Measurements from ENCODE around the gene EHBP1. TPM values are rescaled to one million over a fixed set of nuclear protein-coding genes. Genes with fewer than 3 reads are reported as not detected.

EHBP1 gene
- total and polyA plus RNA-seq, 2 donors (not counting 1 experiment from before 2014, with no cell fraction given) = 129 to 191 TPM

GRCh38 chr2:62992561-62992960 is 287.0 kb downstream of the EHBP1 start:
- no peak for DNase-seq (ENCODE audit: low read depth in 2 of 2)
- H3K4me3 ChIP-seq (replicated peaks in 1 of 4; ENCODE audit: control extremely low read depth in 1 of 4, insufficient read depth in 1 of 4, low read depth in 3 of 4, low read length in 4 of 4) = no peak overlapping the region
- no peaks in the 10 kb centered on the region for H3K27me3 ChIP-seq (ENCODE audit: control insufficient read depth, insufficient read depth, low read length)
- H3K9me3 ChIP-seq (ENCODE audit: control insufficient read depth, insufficient read depth, low read depth, low read length) = no peaks in the 10 kb centered on the region
- no peaks in the 10 kb centered on the region for H4K20me1 ChIP-seq (ENCODE audit: control insufficient read depth, extremely low read depth, insufficient read depth, low read length)
- H3K4me1 ChIP-seq (ENCODE audit: control insufficient read depth, extremely low read depth, insufficient read depth, low read length) = no peaks in the 10 kb centered on the region
- no peak overlapping the region for H3K4me2 ChIP-seq (ENCODE audit: extremely low read depth, insufficient read depth, low read length)
- H3K79me2 ChIP-seq (ENCODE audit: control insufficient read depth, insufficient read depth, low read length) = no peaks in the 10 kb centered on the region
- H3K9ac ChIP-seq (ENCODE audit: insufficient read depth, low read length) = no peak overlapping the region
- no peak overlapping the region for H2AFZ ChIP-seq (ENCODE audit: low read length)
- H3K27ac ChIP-seq (ENCODE audit: insufficient read depth, low read length) = no peak overlapping the region
- TF ChIP-seq, protein P1, sequence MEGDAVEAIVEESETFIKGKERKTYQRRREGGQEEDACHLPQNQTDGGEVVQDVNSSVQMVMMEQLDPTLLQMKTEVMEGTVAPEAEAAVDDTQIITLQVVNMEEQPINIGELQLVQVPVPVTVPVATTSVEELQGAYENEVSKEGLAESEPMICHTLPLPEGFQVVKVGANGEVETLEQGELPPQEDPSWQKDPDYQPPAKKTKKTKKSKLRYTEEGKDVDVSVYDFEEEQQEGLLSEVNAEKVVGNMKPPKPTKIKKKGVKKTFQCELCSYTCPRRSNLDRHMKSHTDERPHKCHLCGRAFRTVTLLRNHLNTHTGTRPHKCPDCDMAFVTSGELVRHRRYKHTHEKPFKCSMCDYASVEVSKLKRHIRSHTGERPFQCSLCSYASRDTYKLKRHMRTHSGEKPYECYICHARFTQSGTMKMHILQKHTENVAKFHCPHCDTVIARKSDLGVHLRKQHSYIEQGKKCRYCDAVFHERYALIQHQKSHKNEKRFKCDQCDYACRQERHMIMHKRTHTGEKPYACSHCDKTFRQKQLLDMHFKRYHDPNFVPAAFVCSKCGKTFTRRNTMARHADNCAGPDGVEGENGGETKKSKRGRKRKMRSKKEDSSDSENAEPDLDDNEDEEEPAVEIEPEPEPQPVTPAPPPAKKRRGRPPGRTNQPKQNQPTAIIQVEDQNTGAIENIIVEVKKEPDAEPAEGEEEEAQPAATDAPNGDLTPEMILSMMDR (conservative IDR thresholded peaks at IDR 0.05 in 1 of 2, IDR thresholded peaks at IDR 0.05 in 1 of 2; ENCODE audit: low read depth in 1 of 2, low read length in 2 of 2) = no peak
- TF ChIP-seq EZH2 (IDR thresholded peaks at IDR 0.05; ENCODE audit: low read length, missing control alignments) = no peak
- no peaks in the 10 kb centered on the region for H3K36me3 ChIP-seq (ENCODE audit: control insufficient read depth, insufficient read depth, low read length)

DNA sequence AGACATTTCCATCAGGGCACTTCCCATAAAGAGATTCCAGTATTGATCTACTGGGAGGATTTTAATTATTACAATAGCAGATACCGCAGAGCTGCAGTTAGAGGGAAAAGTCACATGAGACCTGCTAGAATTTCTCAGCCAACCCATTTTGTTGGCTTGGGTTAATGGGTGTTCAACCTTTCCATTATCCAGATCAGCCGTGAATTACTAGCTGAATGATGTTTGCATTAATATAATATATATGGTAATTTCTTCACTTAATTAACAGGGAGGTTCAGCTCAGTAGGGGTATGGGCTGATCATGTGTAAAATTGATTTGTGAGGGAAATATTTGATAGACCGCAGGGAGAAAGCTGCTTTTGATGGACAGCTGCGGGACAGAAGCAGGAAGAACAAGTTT is 288.7 kb downstream of the EHBP1 start:
- no peak overlapping the region for H3K27ac ChIP-seq (ENCODE audit: insufficient read depth, low read length)
- no peak for DNase-seq (ENCODE audit: low read depth in 2 of 2)
- H3K9me3 ChIP-seq (ENCODE audit: control insufficient read depth, insufficient read depth, low read depth, low read length) = no peaks in the 10 kb centered on the region
- no peaks in the 10 kb centered on the region for H3K79me2 ChIP-seq (ENCODE audit: control insufficient read depth, insufficient read depth, low read length)
- H3K4me3 ChIP-seq (replicated peaks in 1 of 4; ENCODE audit: control extremely low read depth in 1 of 4, insufficient read depth in 1 of 4, low read depth in 3 of 4, low read length in 4 of 4) = no peak overlapping the region
- no peaks in the 10 kb centered on the region for H4K20me1 ChIP-seq (ENCODE audit: control insufficient read depth, extremely low read depth, insufficient read depth, low read length)
- no peak overlapping the region for H3K9ac ChIP-seq (ENCODE audit: insufficient read depth, low read length)
- no peak overlapping the region for H3K4me2 ChIP-seq (ENCODE audit: extremely low read depth, insufficient read depth, low read length)
- H3K27me3 ChIP-seq (ENCODE audit: control insufficient read depth, insufficient read depth, low read length) = no peaks in the 10 kb centered on the region
- H3K4me1 ChIP-seq (ENCODE audit: control insufficient read depth, extremely low read depth, insufficient read depth, low read length) = no peaks in the 10 kb centered on the region
- H3K36me3 ChIP-seq (ENCODE audit: control insufficient read depth, insufficient read depth, low read length) = no peaks in the 10 kb centered on the region
- H2AFZ ChIP-seq (ENCODE audit: low read length) = no peak overlapping the region
- TF ChIP-seq EZH2 (IDR thresholded peaks at IDR 0.05; ENCODE audit: low read length, missing control alignments) = no peak
- TF ChIP-seq, protein P1 (conservative IDR thresholded peaks at IDR 0.05 in 1 of 2, IDR thresholded peaks at IDR 0.05 in 1 of 2; ENCODE audit: low read depth in 1 of 2, low read length in 2 of 2) = no peak

GRCh38 chr2:62996534-62997186 is 291.1 kb downstream of the EHBP1 start:
- Histone ChIP-seq H3K27ac (ENCODE audit: insufficient read depth, low read length) (no peak overlapping the region), H3K9ac (ENCODE audit: insufficient read depth, low read length) (no peak overlapping the region), H4K20me1 (ENCODE audit: control insufficient read depth, extremely low read depth, insufficient read depth, low read length) (no peaks in the 10 kb centered on the region), H3K4me2 (ENCODE audit: extremely low read depth, insufficient read depth, low read length) (no peak overlapping the region), H3K79me2 (ENCODE audit: control insufficient read depth, insufficient read depth, low read length) (no peaks in the 10 kb centered on the region), H3K27me3 (ENCODE audit: control insufficient read depth, insufficient read depth, low read length) (no peaks in the 10 kb centered on the region), H3K4me3 (replicated peaks in 1 of 4; ENCODE audit: control extremely low read depth in 1 of 4, insufficient read depth in 1 of 4, low read depth in 3 of 4, low read length in 4 of 4) (no peak overlapping the region), H3K4me1 (ENCODE audit: control insufficient read depth, extremely low read depth, insufficient read depth, low read length) (no peaks in the 10 kb centered on the region), H3K36me3 (ENCODE audit: control insufficient read depth, insufficient read depth, low read length) (no peaks in the 10 kb centered on the region), H2AFZ (ENCODE audit: low read length) (no peak overlapping the region), H3K9me3 (ENCODE audit: control insufficient read depth, insufficient read depth, low read depth, low read length) (no peaks in the 10 kb centered on the region)
- DNase-seq (ENCODE audit: low read depth in 2 of 2) = no peak
- TF ChIP-seq, protein P1 (conservative IDR thresholded peaks at IDR 0.05 in 1 of 2, IDR thresholded peaks at IDR 0.05 in 1 of 2; ENCODE audit: low read depth in 1 of 2, low read length in 2 of 2) = no peak
- no peak for TF ChIP-seq EZH2 (IDR thresholded peaks at IDR 0.05; ENCODE audit: low read length, missing control alignments)

Measured in fibroblast of lung (primary cell).